H9 (cell line): ENCODE results near the gene AASS. TPM values are rescaled to one million over a fixed set of nuclear protein-coding genes. Genes with fewer than 3 reads are reported as not detected.

Source experiments
- DNase-seq: peaks from one replicate; pipeline ENCODE4 v3.0.0-alpha.2; 2017
- H2AFZ ChIP-seq: one replicate; pipeline ENCODE4 v1.6.1; 2013; ENCODE audit warnings: mild to moderate bottlenecking, low read length, control low read depth, moderate library complexity
- H2AK5ac ChIP-seq: 2 replicates; pipeline ENCODE4 v1.6.1; 2013; ENCODE audit warnings: low read length, control low read depth, mixed read lengths; ENCODE audit not compliant: insufficient read length
- H2BK120ac ChIP-seq: one replicate; pipeline ENCODE4 v1.6.1; 2013; ENCODE audit warnings: low read depth, mild to moderate bottlenecking, low read length, control low read depth, inconsistent platforms; ENCODE audit not compliant: poor library complexity, severe bottlenecking
- H2BK12ac ChIP-seq: 2 replicates; pipeline ENCODE4 v1.6.1; 2013; ENCODE audit warnings: low read length, control low read depth, mixed read lengths, low read depth; ENCODE audit not compliant: insufficient read length
- H2BK15ac ChIP-seq: 2 replicates; pipeline ENCODE4 v1.6.1; 2013; ENCODE audit warnings: low read depth, low read length, control low read depth
- H2BK20ac ChIP-seq: one replicate; pipeline ENCODE4 v1.6.1; 2013; ENCODE audit warnings: low read depth, mild to moderate bottlenecking, low read length, control low read depth, inconsistent platforms; ENCODE audit not compliant: poor library complexity, severe bottlenecking
- H2BK5ac ChIP-seq: 2 replicates; pipeline ENCODE4 v1.6.1; 2013; ENCODE audit warnings: low read length, control low read depth, mixed read lengths; ENCODE audit not compliant: insufficient read length
- H3K14ac ChIP-seq: 2 replicates; pipeline ENCODE4 v1.6.1; 2013; ENCODE audit warnings: low read length, control low read depth; ENCODE audit not compliant: insufficient read depth
- H3K18ac ChIP-seq: 2 replicates; pipeline ENCODE4 v1.6.1; 2013; ENCODE audit warnings: low read depth, mild to moderate bottlenecking, mixed read lengths, low read length, control low read depth; ENCODE audit not compliant: insufficient read length
- H3K23ac ChIP-seq: 2 replicates; pipeline ENCODE4 v1.6.1; 2013; ENCODE audit warnings: low read length, control low read depth, mixed read lengths, low read depth; ENCODE audit not compliant: insufficient read length
- H3K23me2 ChIP-seq: 2 replicates; pipeline ENCODE4 v1.6.1; 2013; ENCODE audit warnings: low read depth, mild to moderate bottlenecking, mixed read lengths, low read length, control low read depth; ENCODE audit not compliant: insufficient read length, poor library complexity, severe bottlenecking
- H3K27ac ChIP-seq: 2 replicates; pipeline ENCODE4 v1.5.1; 2013; ENCODE audit warnings: low read length, control low read depth, mixed read lengths, low read depth; ENCODE audit not compliant: insufficient read length
- H3K27me3 ChIP-seq: 2 replicates; pipeline ENCODE4 v1.6.1; 2013; ENCODE audit warnings: low read length, control low read depth, inconsistent platforms; ENCODE audit not compliant: insufficient read depth
- H3K4ac ChIP-seq: 2 replicates; pipeline ENCODE4 v1.6.1; 2013; ENCODE audit warnings: low read depth, mild to moderate bottlenecking, control low read depth, inconsistent platforms, low read length, moderate library complexity
- H3K4me1 ChIP-seq: 2 replicates; pipeline ENCODE4 v1.6.1; 2013; ENCODE audit warnings: low read length, control low read depth, inconsistent platforms; ENCODE audit not compliant: insufficient read depth
- H3K4me2 ChIP-seq: 2 replicates; pipeline ENCODE4 v1.6.1; 2013; ENCODE audit warnings: low read length, control low read depth, mixed read lengths; ENCODE audit not compliant: insufficient read length, insufficient read depth
- H3K56ac ChIP-seq: 2 replicates; pipeline ENCODE4 v1.6.1; 2013; ENCODE audit warnings: low read depth, mild to moderate bottlenecking, mixed read lengths, low read length, control low read depth; ENCODE audit not compliant: insufficient read length
- H3K79me1 ChIP-seq: 2 replicates; pipeline ENCODE4 v1.6.1; 2013; ENCODE audit warnings: low read depth, mild to moderate bottlenecking, moderate library complexity, low read length, control low read depth, inconsistent platforms; ENCODE audit not compliant: insufficient read depth, poor library complexity, severe bottlenecking
- H3K79me2 ChIP-seq: 2 replicates; pipeline ENCODE4 v1.6.1; 2013; ENCODE audit warnings: low read length, control low read depth, inconsistent platforms; ENCODE audit not compliant: insufficient read depth
- H3K9ac ChIP-seq: 2 replicates; pipeline ENCODE4 v1.6.1; 2013; ENCODE audit warnings: low read length, control low read depth, mixed read lengths; ENCODE audit not compliant: insufficient read length; ENCODE audit errors: extremely low read depth
- H3K9me3 ChIP-seq: one replicate; pipeline ENCODE4 v1.6.1; 2013; ENCODE audit warnings: low read depth, low read length, inconsistent platforms; ENCODE audit not compliant: control insufficient read depth
- H3T11ph ChIP-seq: one replicate; pipeline ENCODE4 v1.6.1; 2013; ENCODE audit warnings: mild to moderate bottlenecking, low read length, control low read depth, inconsistent platforms
- H4K20me1 ChIP-seq: one replicate; pipeline ENCODE4 v1.6.1; 2013; ENCODE audit not compliant: control insufficient read depth, insufficient read length, insufficient read depth
- H4K5ac ChIP-seq: 2 replicates; pipeline ENCODE4 v1.6.1; 2013; ENCODE audit warnings: low read depth, mild to moderate bottlenecking, mixed read lengths, low read length, control low read depth; ENCODE audit not compliant: insufficient read length
- H4K8ac ChIP-seq: replicated peaks from 2 replicates; pipeline ENCODE4 v1.6.1; 2013; ENCODE audit warnings: low read length, control low read depth, mixed read lengths, low read depth; ENCODE audit not compliant: insufficient read length
- H4K91ac ChIP-seq: 2 replicates; pipeline ENCODE4 v1.6.1; 2013; ENCODE audit warnings: low read depth, mild to moderate bottlenecking, moderate library complexity, mixed read lengths, low read length, control low read depth; ENCODE audit not compliant: insufficient read length
- H3K27ac Mint-ChIP-seq, 3 experiments: 2 replicates in 2 of 3; 3 replicates in 1 of 3; pipeline ENCODE4 v1.8.0; 2020 to 2021; ENCODE audit warnings: mixed read lengths in 3 of 3, mild to moderate bottlenecking in 1 of 3, moderate library complexity in 1 of 3
- H3K27me3 Mint-ChIP-seq: 2 replicates; pipeline ENCODE4 v1.8.0; 2021; ENCODE audit warnings: low read depth, mild to moderate bottlenecking, moderate library complexity, mixed read lengths
- H3K36me3 Mint-ChIP-seq, 3 experiments: 2 replicates in 2 of 3; 3 replicates in 1 of 3; pipeline ENCODE4 v1.8.0; 2020 to 2021; ENCODE audit warnings: low read depth in 3 of 3, mixed read lengths in 3 of 3; ENCODE audit not compliant: insufficient read depth in 1 of 3
- H3K4me1 Mint-ChIP-seq, 2 experiments: 2 replicates each; pipeline ENCODE4 v1.8.0; 2020; ENCODE audit warnings: mixed read lengths in 2 of 2
- H3K4me3 Mint-ChIP-seq, 2 experiments: 2 replicates in 1 of 2; 3 replicates in 1 of 2; pipeline ENCODE4 v1.8.0; 2020 to 2021; ENCODE audit warnings: mild to moderate bottlenecking in 2 of 2, mixed read lengths in 2 of 2, moderate library complexity in 1 of 2
- H3K9me3 Mint-ChIP-seq, 2 experiments: 2 replicates in 1 of 2; 3 replicates in 1 of 2; pipeline ENCODE4 v1.8.0; 2020; ENCODE audit warnings: mild to moderate bottlenecking in 2 of 2, mixed read lengths in 2 of 2, moderate library complexity in 1 of 2
- CTCF ChIP-seq: fragments of 200-600 bp; sonication (generic); conservative IDR thresholded peaks from 3 replicates; pipeline ENCODE4 v1.8.0; 2021; ENCODE audit warnings: antibody characterized with exemption, mild to moderate bottlenecking
- WGBS: extraction: QIAGEN DNeasy Blood & Tissue Kit; methylation state at CpG from one replicate; pipeline ENCODE4 v1.1.7; 2013; ENCODE audit warnings: missing lambda C conversion rate, low lambda C conversion rate, mixed read lengths; ENCODE audit not compliant: insufficient read length; ENCODE audit errors: extremely low coverage; 5-methylcytosine and 5-hydroxymethylcytosine counted together
- total RNA-seq: library from RNA; stranded (reverse); gene quantifications from 2 replicates; pipeline ENCODE4 v1.2.1, GENCODE V29; 2021

The AASS gene
- total RNA-seq, 1 experiment from 2014 or later = 398 TPM

- H3K9me3 Mint-ChIP-seq = no peaks in the 10 kb centered on the region
- no peak for TF ChIP-seq CTCF
- WGBS = 100% methylated on average over 1 of the region's 6 CpGs
Observed at GRCh38 chr7:122072924-122073599, 71.0 kb downstream of the AASS start.

More at GRCh38 chr7:122072924-122073599, 71.0 kb downstream of the AASS start:
- H3T11ph ChIP-seq = no peak overlapping the region
- no peaks in the 10 kb centered on the region for H4K20me1 ChIP-seq
- no peak overlapping the region for H3K23ac ChIP-seq
- H3K4me2 ChIP-seq = no peak overlapping the region
- H4K8ac ChIP-seq = no peak overlapping the region
- no peak overlapping the region for H4K5ac ChIP-seq
- no peaks in the 10 kb centered on the region for H3K79me2 ChIP-seq
- no peak overlapping the region for H3K18ac ChIP-seq
- H3K9ac ChIP-seq = no peak overlapping the region
- H3K27ac ChIP-seq = peak overlapping the region; percentile 46
- H2AFZ ChIP-seq = no peak overlapping the region
- no peaks in the 10 kb centered on the region for H3K27me3 ChIP-seq
- H2BK5ac ChIP-seq = no peak overlapping the region
- no peak overlapping the region for H2BK12ac ChIP-seq
- H3K79me1 ChIP-seq = no peaks in the 10 kb centered on the region
- no peak overlapping the region for H2BK15ac ChIP-seq
- no peak overlapping the region for H3K4ac ChIP-seq
- no peaks in the 10 kb centered on the region for H3K9me3 ChIP-seq
- Mint-ChIP-seq H3K27ac (peak overlapping the region in 1 of 3 experiments; percentile 80; a peak in 2 of 7 replicates), H3K36me3 (peaks cover 35 to 45% (median 41%) of the 10 kb centered on the region in 3 experiments; a peak in 6 of 7 replicates), H3K4me3 (no peak overlapping the region), H3K27me3 (0 out of 2 replicates have a peak, but pooled peaks cover 1% of the 10 kb centered on the region), H3K4me1 (peaks cover 12 to 17% of the 10 kb centered on the region in 2 experiments)
- H2AK5ac ChIP-seq = no peak overlapping the region
- H3K4me1 ChIP-seq = 0 out of 2 replicates have a peak, but pooled peaks cover 3% of the 10 kb centered on the region
- H3K23me2 ChIP-seq = no peaks in the 10 kb centered on the region
- no peak for DNase-seq
- no peak overlapping the region for H2BK20ac ChIP-seq
- H3K56ac ChIP-seq = no peak overlapping the region
- H2BK120ac ChIP-seq = no peak overlapping the region
- no peak overlapping the region for H3K14ac ChIP-seq
- no peak overlapping the region for H4K91ac ChIP-seq
